ENCODE measurements around the gene HPN.
"Not testable (repeated sequence)": the region's sequence is repeated elsewhere in the genome, so short reads cannot be mapped to it uniquely, and the experiment has no call there.

DNA sequence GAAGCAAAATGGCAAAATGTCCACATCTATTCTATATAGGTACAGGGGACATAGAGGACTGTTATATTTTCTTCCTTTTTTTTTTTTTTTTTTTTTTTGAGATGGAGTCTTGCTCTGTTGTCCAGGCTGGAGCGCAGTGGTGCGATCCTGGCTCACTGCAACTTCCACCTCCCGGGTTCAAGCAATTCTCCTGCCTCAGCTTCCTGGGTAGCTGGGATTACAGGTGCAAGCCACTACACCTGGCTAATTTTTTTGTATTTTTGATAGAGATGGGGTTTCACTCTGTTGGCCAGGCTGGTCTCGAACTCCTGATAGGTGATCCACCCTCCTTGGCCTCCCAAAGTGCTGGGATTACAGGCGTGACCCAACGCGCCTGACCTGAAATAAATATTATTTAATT is 43.3 kb upstream of the HPN start:
- not testable (repeated sequence) for TF ChIP-seq EZH2, EZH2phosphoT487, CTCF (IDR thresholded peaks at IDR 0.05)

Data from neural progenitor cell (in vitro differentiated cells).